ENCODE results near the gene CYTH2.

DNA sequence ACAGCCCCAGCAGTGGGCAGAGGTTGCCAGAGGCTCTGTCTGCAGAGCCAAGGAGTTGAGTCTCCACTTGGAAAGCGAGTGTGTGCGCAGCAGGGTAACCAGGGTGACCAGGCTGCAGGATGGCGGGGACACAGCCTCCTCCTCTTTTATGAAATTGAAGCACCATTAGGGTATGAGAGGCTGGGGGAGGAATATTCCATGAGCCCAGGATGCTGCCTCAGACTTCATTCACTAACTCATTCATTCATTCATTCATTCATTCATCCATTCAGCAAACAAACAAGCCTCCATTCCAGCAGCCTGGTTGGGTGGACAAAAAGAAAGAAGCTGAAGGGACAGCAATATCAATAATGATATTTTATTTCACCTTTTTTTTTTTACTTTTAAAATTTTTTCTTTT lies 49.0 kb downstream of the CYTH2 start:
- TF ChIP-seq, protein P1, sequence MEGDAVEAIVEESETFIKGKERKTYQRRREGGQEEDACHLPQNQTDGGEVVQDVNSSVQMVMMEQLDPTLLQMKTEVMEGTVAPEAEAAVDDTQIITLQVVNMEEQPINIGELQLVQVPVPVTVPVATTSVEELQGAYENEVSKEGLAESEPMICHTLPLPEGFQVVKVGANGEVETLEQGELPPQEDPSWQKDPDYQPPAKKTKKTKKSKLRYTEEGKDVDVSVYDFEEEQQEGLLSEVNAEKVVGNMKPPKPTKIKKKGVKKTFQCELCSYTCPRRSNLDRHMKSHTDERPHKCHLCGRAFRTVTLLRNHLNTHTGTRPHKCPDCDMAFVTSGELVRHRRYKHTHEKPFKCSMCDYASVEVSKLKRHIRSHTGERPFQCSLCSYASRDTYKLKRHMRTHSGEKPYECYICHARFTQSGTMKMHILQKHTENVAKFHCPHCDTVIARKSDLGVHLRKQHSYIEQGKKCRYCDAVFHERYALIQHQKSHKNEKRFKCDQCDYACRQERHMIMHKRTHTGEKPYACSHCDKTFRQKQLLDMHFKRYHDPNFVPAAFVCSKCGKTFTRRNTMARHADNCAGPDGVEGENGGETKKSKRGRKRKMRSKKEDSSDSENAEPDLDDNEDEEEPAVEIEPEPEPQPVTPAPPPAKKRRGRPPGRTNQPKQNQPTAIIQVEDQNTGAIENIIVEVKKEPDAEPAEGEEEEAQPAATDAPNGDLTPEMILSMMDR (IDR thresholded peaks at IDR 0.05), result no peak
- no peak for TF ChIP-seq POLR2A (IDR thresholded peaks at IDR 0.05)
